ENCODE data around the gene SLC25A2.
"Not testable (repeated sequence)": the region's sequence is repeated elsewhere in the genome, so short reads cannot be mapped to it uniquely, and the experiment has no call there.

Gene SLC25A2

DNA sequence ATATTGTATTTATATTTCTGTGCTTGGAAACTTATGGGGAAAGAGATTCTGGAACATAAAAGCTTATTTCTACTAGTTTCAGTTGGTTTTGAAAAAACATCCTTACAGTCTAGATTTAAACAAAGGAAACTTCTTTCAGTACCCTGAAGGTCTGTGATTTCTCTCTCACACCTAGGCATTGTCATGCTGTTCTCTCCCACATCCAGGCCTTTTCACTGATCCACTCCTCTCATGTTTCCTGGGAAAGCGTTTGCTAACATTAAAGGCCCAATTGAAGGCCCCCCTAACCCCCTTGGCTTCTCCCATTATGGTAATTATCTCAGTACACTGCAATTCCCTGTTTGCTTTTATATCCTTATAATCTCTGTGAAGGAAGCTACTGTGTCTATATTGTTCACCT, 38.9 kb upstream of the SLC25A2 start:
- no peak overlapping the region for H3K4me3 ChIP-seq (ENCODE audit: low read depth, low read length)
- TF ChIP-seq, protein P1, sequence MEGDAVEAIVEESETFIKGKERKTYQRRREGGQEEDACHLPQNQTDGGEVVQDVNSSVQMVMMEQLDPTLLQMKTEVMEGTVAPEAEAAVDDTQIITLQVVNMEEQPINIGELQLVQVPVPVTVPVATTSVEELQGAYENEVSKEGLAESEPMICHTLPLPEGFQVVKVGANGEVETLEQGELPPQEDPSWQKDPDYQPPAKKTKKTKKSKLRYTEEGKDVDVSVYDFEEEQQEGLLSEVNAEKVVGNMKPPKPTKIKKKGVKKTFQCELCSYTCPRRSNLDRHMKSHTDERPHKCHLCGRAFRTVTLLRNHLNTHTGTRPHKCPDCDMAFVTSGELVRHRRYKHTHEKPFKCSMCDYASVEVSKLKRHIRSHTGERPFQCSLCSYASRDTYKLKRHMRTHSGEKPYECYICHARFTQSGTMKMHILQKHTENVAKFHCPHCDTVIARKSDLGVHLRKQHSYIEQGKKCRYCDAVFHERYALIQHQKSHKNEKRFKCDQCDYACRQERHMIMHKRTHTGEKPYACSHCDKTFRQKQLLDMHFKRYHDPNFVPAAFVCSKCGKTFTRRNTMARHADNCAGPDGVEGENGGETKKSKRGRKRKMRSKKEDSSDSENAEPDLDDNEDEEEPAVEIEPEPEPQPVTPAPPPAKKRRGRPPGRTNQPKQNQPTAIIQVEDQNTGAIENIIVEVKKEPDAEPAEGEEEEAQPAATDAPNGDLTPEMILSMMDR (IDR thresholded peaks at IDR 0.05; ENCODE audit: insufficient read depth, low read depth, low read length, missing control alignments), result no peak
- DNase-seq (ENCODE audit: low read depth), result no peak

DNA sequence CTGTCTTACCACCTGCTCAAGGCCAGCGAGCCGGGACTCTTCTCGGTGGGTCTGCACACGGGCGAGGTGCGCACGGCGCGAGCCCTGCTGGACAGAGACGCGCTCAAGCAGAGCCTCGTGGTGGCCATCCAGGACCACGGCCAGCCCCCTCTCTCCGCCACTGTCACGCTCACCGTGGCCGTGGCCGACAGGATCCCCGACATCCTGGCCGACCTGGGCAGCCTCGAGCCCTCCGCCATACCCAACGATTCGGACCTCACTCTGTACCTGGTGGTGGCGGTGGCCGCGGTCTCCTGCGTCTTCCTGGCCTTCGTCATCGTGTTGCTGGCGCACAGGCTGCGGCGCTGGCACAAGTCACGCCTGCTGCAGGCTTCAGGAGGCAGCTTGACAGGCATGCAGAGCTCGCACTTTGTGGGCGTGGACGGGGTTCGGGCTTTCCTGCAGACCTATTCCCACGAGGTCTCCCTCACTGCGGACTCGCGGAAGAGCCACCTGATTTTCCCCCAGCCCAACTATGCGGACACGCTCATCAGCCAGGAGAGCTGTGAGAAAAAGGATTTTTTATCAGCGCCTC, 37.0 kb upstream of the SLC25A2 start:
- H3K4me3 ChIP-seq (ENCODE audit: low read depth, low read length); DNase-seq (ENCODE audit: low read depth): not testable (repeated sequence)

DNA sequence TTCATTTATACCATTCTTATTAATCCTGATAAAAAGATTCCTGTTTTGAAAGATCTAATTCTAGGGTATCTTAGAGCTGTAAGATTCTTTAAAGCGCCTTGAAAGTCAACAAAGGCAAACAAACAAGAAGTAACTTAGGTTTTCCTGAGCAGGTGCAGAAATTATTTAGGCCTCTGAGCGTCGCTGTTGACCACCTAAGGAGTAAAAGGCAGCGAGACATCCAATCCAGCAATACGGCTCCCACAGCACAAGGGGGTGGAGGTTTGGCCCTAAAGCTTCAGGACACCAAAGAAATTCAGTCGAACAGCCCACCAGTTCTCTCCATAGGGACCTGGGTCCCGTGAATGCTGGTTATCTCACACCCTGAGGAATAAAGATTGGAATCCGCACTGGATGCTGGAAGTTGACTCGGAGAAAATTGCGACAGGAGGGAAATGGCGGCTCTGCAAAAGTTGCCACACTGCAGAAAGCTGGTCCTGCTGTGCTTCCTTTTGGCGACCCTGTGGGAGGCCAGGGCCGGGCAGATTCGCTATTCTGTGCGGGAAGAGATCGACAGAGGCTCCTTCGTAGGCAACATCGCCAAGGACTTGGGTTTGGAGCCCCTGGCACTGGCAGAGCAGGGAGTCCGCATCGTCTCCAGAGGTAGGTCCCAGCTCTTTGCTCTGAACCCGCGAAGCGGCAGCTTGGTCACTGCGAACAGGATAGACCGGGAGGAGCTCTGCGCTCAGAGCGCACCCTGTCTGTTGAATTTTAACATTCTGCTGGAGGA, 34.9 kb upstream of the SLC25A2 start, which contains the start of gene PCDHGA2:
Gene PCDHGA2 (plus strand): TSS at position 223 of the 769 bp plus-strand sequence.
- no peak within 1 kb of the TSS for H3K4me3 ChIP-seq (ENCODE audit: low read depth, low read length)
- peak; percentile 53 for DNase-seq (ENCODE audit: low read depth)

DNA sequence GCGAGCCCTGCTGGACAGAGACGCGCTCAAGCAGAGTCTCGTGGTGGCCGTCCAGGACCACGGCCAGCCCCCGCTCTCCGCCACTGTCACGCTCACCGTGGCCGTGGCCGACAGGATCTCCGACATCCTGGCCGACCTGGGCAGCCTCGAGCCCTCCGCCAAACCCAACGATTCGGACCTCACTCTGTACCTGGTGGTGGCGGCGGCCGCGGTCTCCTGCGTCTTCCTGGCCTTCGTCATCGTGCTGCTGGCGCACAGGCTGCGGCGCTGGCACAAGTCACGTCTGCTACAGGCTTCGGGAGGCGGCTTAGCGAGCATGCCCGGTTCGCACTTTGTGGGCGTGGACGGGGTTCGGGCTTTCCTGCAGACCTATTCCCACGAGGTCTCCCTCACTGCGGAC, 28.7 kb upstream of the SLC25A2 start:
- DNase-seq (ENCODE audit: low read depth); H3K4me3 ChIP-seq (ENCODE audit: low read depth, low read length): not testable (repeated sequence)

More for the DNA sequence above, 34.9 kb upstream of the SLC25A2 start, which contains the start of gene PCDHGA2:
- TF ChIP-seq, protein P1 (IDR thresholded peaks at IDR 0.05; ENCODE audit: insufficient read depth, low read depth, low read length, missing control alignments), result peak; percentile 23

DNA sequence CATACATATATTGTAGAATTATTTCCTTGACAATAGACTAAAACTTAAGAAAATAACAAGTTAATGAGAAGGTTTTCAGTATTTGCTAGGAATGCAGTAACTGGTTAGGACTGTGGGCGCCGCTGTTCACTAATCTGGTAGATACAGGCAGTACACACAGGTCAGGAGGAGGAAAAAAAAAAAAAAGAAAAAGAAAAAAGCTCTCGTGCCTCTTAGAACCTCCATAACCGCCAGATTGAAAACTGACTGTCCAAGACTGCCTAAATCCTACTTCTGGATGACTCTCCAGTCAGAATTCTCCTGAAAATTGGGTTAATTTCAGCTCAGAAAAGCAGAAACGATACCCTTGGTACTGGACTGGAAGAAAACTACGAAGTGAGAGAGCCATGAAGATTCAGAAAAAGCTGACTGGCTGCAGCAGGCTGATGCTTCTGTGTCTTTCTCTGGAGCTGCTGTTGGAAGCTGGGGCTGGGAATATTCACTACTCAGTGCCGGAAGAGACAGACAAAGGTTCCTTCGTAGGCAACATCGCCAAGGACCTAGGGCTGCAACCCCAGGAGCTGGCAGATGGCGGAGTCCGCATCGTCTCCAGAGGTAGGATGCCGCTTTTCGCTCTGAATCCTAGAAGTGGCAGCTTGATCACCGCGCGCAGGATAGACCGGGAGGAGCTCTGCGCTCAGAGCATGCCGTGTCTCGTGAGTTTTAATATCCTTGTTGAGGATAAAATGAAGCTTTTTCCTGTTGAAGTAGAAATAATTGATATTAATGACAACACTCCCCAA, 26.6 kb upstream of the SLC25A2 start, which contains the start of gene PCDHGA1:
Gene PCDHGA1 (plus strand): TSS at position 216 of the 782 bp plus-strand sequence.
- DNase-seq (ENCODE audit: low read depth), result peak; percentile 69
- peak within 1 kb of the TSS; percentile 38 for H3K4me3 ChIP-seq (ENCODE audit: low read depth, low read length)
- TF ChIP-seq, protein P1 (IDR thresholded peaks at IDR 0.05; ENCODE audit: insufficient read depth, low read depth, low read length, missing control alignments), result peak; percentile 55

DNA sequence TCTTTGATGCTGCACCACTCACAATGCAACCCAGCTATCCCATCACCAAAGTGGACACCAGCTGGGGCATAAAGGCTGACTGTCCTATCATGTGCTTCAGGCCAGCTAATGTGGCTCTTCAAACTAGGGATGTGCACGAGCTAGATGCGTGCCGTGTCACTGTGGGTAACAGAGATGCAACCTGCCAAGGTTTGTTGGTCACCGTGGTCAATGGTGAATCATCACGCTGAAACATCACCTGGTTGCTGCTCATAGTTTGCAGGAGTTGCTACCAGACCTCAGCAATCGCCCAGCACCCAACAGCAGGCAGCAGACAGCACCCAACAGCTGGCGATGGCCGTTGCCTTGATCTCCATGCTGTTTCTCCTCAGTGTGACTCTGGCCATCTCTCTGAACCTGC, 24.4 kb upstream of the SLC25A2 start:
- TF ChIP-seq, protein P1 (IDR thresholded peaks at IDR 0.05; ENCODE audit: insufficient read depth, low read depth, low read length, missing control alignments), result no peak
- no peak overlapping the region for H3K4me3 ChIP-seq (ENCODE audit: low read depth, low read length)
- DNase-seq (ENCODE audit: low read depth), result no peak

DNA sequence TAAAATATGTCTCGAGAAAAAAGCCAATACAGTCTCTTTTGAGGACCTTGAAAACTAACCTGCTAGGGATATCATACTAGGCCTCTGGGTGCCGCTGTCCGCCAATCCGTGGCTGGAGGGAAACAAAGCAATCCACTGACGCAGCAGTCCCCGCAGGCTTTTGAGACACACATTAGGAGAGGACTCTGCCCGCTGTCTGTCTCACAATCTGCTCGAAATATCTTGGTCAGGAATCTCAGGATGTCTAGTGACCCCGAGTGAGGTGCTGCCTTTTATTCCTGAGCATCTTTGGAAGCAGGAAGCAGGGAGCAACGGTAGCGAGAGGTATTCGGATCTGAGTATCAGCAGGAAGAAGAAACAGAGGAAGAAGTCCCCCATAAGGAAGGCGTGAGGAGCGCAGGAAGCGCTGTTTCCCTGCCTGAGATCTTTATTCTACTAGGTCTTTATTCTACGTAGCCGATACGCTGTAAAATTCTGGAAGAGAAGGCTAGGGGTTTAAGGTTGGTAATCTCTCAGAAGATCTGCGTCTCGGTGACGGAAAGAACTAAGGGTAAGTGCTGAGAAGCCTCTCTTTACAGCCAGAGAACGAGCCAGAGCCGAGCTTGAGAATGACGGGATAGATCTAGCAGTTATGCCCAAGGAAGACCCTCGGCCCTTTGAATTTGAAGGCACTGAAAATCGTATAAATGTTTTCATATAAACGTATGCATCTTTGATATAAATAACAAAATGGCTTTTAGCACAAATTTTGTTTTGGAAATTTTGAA, 22.4 kb upstream of the SLC25A2 start:
- DNase-seq (ENCODE audit: low read depth), result peak; percentile 79

More for the DNA sequence above, 22.4 kb upstream of the SLC25A2 start:
- peak overlapping the region; percentile 68 for H3K4me3 ChIP-seq (ENCODE audit: low read depth, low read length)
- TF ChIP-seq, protein P1 (IDR thresholded peaks at IDR 0.05; ENCODE audit: insufficient read depth, low read depth, low read length, missing control alignments), result peak; percentile 57

Measured in GM12865 (cell line).